GM12875 (cell line): ENCODE data around the gene MLXIP.
A peak's percentile ranks its signal among the peaks of the same experiment; 100 is the strongest.
"Not testable (repeated sequence)": the region's sequence is repeated elsewhere in the genome, so short reads cannot be mapped to it uniquely, and the experiment has no call there.

Experiments
- H3K4me3 ChIP-seq: one replicate; pipeline ENCODE4 v1.5.1; 2011; ENCODE audit warnings: low read depth, low read length, control low read depth
- CTCF ChIP-seq: IDR thresholded peaks from 2 replicates; pipeline ENCODE4 v1.5.1; 2011; ENCODE audit warnings: low read depth, mild to moderate bottlenecking, control low read depth, inconsistent platforms, low read length, moderate library complexity, borderline replicate concordance; ENCODE audit not compliant: insufficient read depth

Gene MLXIP

GRCh38 chr12:122168492-122168891 lies 89.9 kb downstream of the MLXIP start:
- H3K4me3 ChIP-seq, result no peak overlapping the region
- TF ChIP-seq CTCF, result no peak

DNA sequence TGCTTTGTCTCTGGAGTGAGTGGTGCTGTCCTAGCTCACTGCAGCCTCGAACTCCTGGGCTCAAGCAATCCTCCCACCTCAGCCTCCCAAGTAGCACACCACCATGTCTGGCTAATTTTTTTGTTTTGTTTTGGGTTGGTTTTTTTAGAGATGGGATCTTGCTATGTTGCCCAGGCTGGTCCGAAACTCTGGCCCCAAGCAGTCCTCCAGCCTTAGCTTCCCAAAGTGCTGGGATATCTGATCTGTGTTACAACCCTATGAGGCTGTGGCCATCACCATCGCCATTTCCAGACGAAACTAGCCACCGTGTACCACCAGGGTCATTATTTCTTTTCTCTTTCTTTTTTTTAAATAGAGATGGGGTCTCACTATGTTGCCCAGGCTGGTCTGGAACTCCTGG lies 92.8 kb downstream of the MLXIP start:
- H3K4me3 ChIP-seq, result no peak overlapping the region
- TF ChIP-seq CTCF, result no peak

- no peak overlapping the region for H3K4me3 ChIP-seq
- TF ChIP-seq CTCF, result no peak
Observed at GRCh38 chr12:122172262-122172939, 93.8 kb downstream of the MLXIP start.

GRCh38 chr12:122174155-122174845 lies 95.7 kb downstream of the MLXIP start, which contains the start of gene IL31:
TSS of gene IL31 (minus strand) at chr12:122174221. CDS start at chr12:122174172, 49 bp downstream.
- no peak for TF ChIP-seq CTCF
- no peak within 1 kb of the TSS for H3K4me3 ChIP-seq

- H3K4me3 ChIP-seq, result not testable (repeated sequence)
Observed at GRCh38 chr12:122176473-122176872, 97.9 kb downstream of the MLXIP start.

DNA sequence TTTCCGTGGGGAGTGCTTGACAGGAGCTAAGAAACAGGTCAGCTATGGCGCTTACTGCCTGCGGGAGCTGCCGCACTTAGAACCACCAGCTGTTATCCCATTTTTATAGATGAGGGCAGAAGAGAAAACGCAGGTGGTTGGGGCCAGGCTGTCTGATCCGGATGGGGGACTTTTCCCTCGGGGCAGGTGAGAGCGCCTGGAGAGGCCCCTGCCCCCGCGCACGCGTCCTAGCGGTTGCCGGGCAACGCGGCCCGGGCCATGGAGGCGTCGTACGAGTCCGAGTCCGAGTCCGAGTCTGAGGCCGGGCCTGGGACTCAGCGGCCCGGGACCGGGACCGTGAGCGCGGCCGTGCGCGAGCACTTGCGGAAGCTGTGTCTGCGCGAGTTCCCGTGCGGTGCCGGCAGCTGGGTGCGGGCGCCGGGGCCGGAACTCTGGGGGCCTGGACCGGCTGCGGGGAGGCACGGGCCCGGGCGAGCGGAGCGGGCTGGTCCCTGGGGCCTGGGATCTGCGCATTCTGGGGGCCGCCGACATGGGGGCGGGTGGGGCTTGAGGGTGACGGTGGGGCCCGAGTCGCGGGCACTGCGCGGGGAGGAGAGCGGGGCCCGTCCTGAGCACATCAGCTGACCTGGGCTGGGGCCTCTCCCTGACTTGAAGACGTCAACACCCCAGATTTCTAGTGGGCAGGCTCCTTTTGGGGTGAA lies 104.5 kb downstream of the MLXIP start, which contains the start of gene LRRC43:
TSS of gene LRRC43 (plus strand) at position 237 of the 701 bp plus-strand sequence. CDS start at position 259, 22 bp downstream.
- no peak for TF ChIP-seq CTCF
- peak within 1 kb of the TSS; percentile 46 for H3K4me3 ChIP-seq

DNA sequence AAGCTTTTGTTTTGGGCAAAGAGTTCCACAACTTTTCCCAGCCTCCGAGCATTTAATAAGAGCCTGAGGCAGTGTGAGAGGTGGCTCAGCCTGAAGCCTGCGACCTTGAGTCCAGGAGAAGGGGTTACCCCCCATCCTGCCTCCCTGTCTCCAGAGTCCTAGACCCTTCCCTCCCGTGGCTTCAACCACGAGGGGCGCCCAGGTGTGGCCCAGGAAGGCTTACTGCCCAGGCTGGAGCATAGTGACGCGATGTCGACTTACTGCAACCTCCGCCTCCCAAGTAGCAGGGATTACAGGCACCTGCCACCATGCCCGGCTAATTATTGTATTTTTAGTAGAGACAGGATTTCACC lies 105.0 kb downstream of the MLXIP start:
- no peak overlapping the region for H3K4me3 ChIP-seq

More for the DNA sequence above, 105.0 kb downstream of the MLXIP start:
- TF ChIP-seq CTCF, result no peak
